ENCODE data around the gene MEA1.

The MEA1 gene

GRCh38 chr6:42993445-42993844 is 20.3 kb downstream of the MEA1 start:
- Histone ChIP-seq H2AFZ (ENCODE audit: low read depth) (no peak overlapping the region), H3K27me3 (ENCODE audit: insufficient read depth, low read depth) (no peaks in the 10 kb centered on the region), H3K4me2 (no peak overlapping the region)

GRCh38 chr6:42989923-42990322 is 23.8 kb downstream of the MEA1 start:
- no peak overlapping the region for H3K27ac ChIP-seq
- H3K4me3 ChIP-seq (IDR thresholded peaks at IDR 0.05; ENCODE audit: insufficient read depth, low read depth, low read length): no peak overlapping the region
- no peak for TF ChIP-seq CTCF (conservative IDR thresholded peaks at IDR 0.05; ENCODE audit: low read depth, low read length)
- no peaks in the 10 kb centered on the region for H3K36me3 ChIP-seq (ENCODE audit: insufficient read depth)
- no peak overlapping the region for H2AFZ ChIP-seq (ENCODE audit: low read depth)
- 0 out of 2 replicates have a peak, but pooled peaks cover 4% of the 10 kb centered on the region for H3K79me2 ChIP-seq (ENCODE audit: insufficient read depth, low read depth)
- H4K20me1 ChIP-seq (ENCODE audit: insufficient read depth): no peaks in the 10 kb centered on the region
- no peak overlapping the region for H3K9ac ChIP-seq
- H3K27me3 ChIP-seq (ENCODE audit: insufficient read depth, low read depth): no peaks in the 10 kb centered on the region
- H3K4me2 ChIP-seq: no peak overlapping the region
- peaks cover 6% of the 10 kb centered on the region for H3K4me1 ChIP-seq (ENCODE audit: low read depth, poor library complexity, severe bottlenecking)

More at GRCh38 chr6:42993445-42993844, 20.3 kb downstream of the MEA1 start:
- Histone ChIP-seq H3K9ac (no peak overlapping the region), H3K27ac (no peak overlapping the region), H3K4me3 (IDR thresholded peaks at IDR 0.05; ENCODE audit: insufficient read depth, low read depth, low read length) (no peak overlapping the region), H4K20me1 (ENCODE audit: insufficient read depth) (no peaks in the 10 kb centered on the region), H3K79me2 (ENCODE audit: insufficient read depth, low read depth) (no peaks in the 10 kb centered on the region), H3K36me3 (ENCODE audit: insufficient read depth) (no peaks in the 10 kb centered on the region), H3K4me1 (ENCODE audit: low read depth, poor library complexity, severe bottlenecking) (no peaks in the 10 kb centered on the region)
- TF ChIP-seq CTCF (conservative IDR thresholded peaks at IDR 0.05; ENCODE audit: low read depth, low read length): no peak

- TF ChIP-seq CTCF (conservative IDR thresholded peaks at IDR 0.05; ENCODE audit: low read depth, low read length): no peak
- Histone ChIP-seq H3K27me3 (ENCODE audit: insufficient read depth, low read depth) (no peaks in the 10 kb centered on the region), H4K20me1 (ENCODE audit: insufficient read depth) (no peaks in the 10 kb centered on the region), H3K4me1 (ENCODE audit: low read depth, poor library complexity, severe bottlenecking) (peaks cover 6% of the 10 kb centered on the region), H2AFZ (ENCODE audit: low read depth) (no peak overlapping the region), H3K4me3 (IDR thresholded peaks at IDR 0.05; ENCODE audit: insufficient read depth, low read depth, low read length) (no peak overlapping the region), H3K4me2 (no peak overlapping the region), H3K9ac (no peak overlapping the region), H3K79me2 (ENCODE audit: insufficient read depth, low read depth) (0 out of 2 replicates have a peak, but pooled peaks cover 5% of the 10 kb centered on the region), H3K36me3 (ENCODE audit: insufficient read depth) (no peaks in the 10 kb centered on the region), H3K27ac (no peak overlapping the region)
Observed at GRCh38 chr6:42988486-42989020, 25.2 kb downstream of the MEA1 start.

- Histone ChIP-seq H3K27ac (no peak overlapping the region), H3K9ac (no peak overlapping the region), H4K20me1 (ENCODE audit: insufficient read depth) (no peaks in the 10 kb centered on the region), H3K36me3 (ENCODE audit: insufficient read depth) (no peaks in the 10 kb centered on the region), H2AFZ (ENCODE audit: low read depth) (no peak overlapping the region), H3K4me2 (no peak overlapping the region), H3K4me3 (IDR thresholded peaks at IDR 0.05; ENCODE audit: insufficient read depth, low read depth, low read length) (no peak overlapping the region), H3K79me2 (ENCODE audit: insufficient read depth, low read depth) (0 out of 2 replicates have a peak, but pooled peaks cover 5% of the 10 kb centered on the region), H3K4me1 (ENCODE audit: low read depth, poor library complexity, severe bottlenecking) (peaks cover 6% of the 10 kb centered on the region), H3K27me3 (ENCODE audit: insufficient read depth, low read depth) (no peaks in the 10 kb centered on the region)
- no peak for TF ChIP-seq CTCF (conservative IDR thresholded peaks at IDR 0.05; ENCODE audit: low read depth, low read length)
Observed at GRCh38 chr6:42987533-42988451, 26.0 kb downstream of the MEA1 start.

Measured in KMS-11 (cell line).